Endothelial cell of umbilical vein (primary cell): ENCODE results near the gene RNF4. TPM values are rescaled to one million over a fixed set of nuclear protein-coding genes. Genes with fewer than 3 reads are reported as not detected.

Experiments
- BruUV-seq: library from RNA; stranded (reverse); fragments of 400-500 nt; replicated peaks from 2 replicates; lab custom pipeline; 2021; lab: Mats Ljungman, UMichigan
- CTCF ChIA-PET: fragments of 300-600, 350-600 bp; sonication (Branson Sonifier 250); formaldehyde crosslinking; loops from one replicate; lab custom pipeline; 2021; ENCODE audit warnings: antibody characterized with exemption, inconsistent platforms; lab: Charles Lee
- POLR2A ChIA-PET: fragments of 300-600, 350-600 bp; sonication (Branson Sonifier 250); formaldehyde crosslinking; loops from one replicate; lab custom pipeline; 2021; ENCODE audit warnings: antibody characterized with exemption, inconsistent platforms; lab: Charles Lee
- DNase-seq: peaks from one replicate; pipeline ENCODE4 v3.0.0-alpha.2; 2011; ENCODE audit warnings: low read depth, low spot score
- FAIRE-seq: peaks from 2 replicates; lab custom pipeline; 2011; peaks lifted over from hg19 to GRCh38; lab: Jason Lieb, UNC
- H2AFZ ChIP-seq: 2 replicates; pipeline ENCODE4 v1.6.0; 2012; ENCODE audit warnings: low read depth, low read length, control low read depth, inconsistent platforms
- H3K27ac ChIP-seq: 2 replicates; pipeline ENCODE4 v1.5.1; 2011; ENCODE audit warnings: low read depth, mild to moderate bottlenecking, control low read depth, low read length, moderate library complexity; ENCODE audit not compliant: insufficient read depth
- H3K27me3 ChIP-seq, 2 experiments: 2 replicates each; pipeline versions ENCODE4 v1.6.0 to v1.6.1; 2011; ENCODE audit warnings: low read length in 2 of 2, mixed read lengths in 1 of 2; ENCODE audit not compliant: control insufficient read depth in 2 of 2, insufficient read depth in 2 of 2
- H3K36me3 ChIP-seq, 2 experiments: 2 replicates in 1 of 2; 3 replicates in 1 of 2; pipeline ENCODE4 v1.5.1; 2011; ENCODE audit warnings: low read length in 2 of 2, mild to moderate bottlenecking in 1 of 2, moderate library complexity in 1 of 2; ENCODE audit not compliant: control insufficient read depth in 2 of 2, insufficient read depth in 2 of 2; ENCODE audit errors: extremely low read depth in 1 of 2
- H3K4me1 ChIP-seq: 3 replicates; pipeline ENCODE4 v1.5.1; 2011; ENCODE audit warnings: mild to moderate bottlenecking, low read length; ENCODE audit not compliant: control insufficient read depth, insufficient read depth; ENCODE audit errors: extremely low read depth
- H3K4me2 ChIP-seq: 2 replicates; pipeline ENCODE4 v1.6.1; 2011; ENCODE audit warnings: low read length, control low read depth, mixed read lengths; ENCODE audit not compliant: insufficient read depth
- H3K4me3 ChIP-seq, 3 experiments: fragments of 200-600 bp in 1 of 3; sonication (generic), shearing (Covaris generic) in 1 of 3; replicated peaks in 1 of 3; 2 replicates each; pipeline ENCODE4 v1.5.1; 2011 to 2016; ENCODE audit warnings: control low read depth in 3 of 3, low read length in 3 of 3, mild to moderate bottlenecking in 2 of 3, inconsistent platforms in 1 of 3, low read depth in 1 of 3, moderate library complexity in 1 of 3; ENCODE audit not compliant: insufficient read depth in 1 of 3
- H3K79me2 ChIP-seq: 2 replicates; pipeline ENCODE4 v1.6.0; 2012; ENCODE audit warnings: low read length, inconsistent platforms; ENCODE audit not compliant: control insufficient read depth, insufficient read depth
- H3K9ac ChIP-seq: replicated peaks from 2 replicates; pipeline ENCODE3; 2011; ENCODE audit warnings: low read length, control low read depth; ENCODE audit not compliant: insufficient read depth; ENCODE audit errors: extremely low read depth
- H3K9me1 ChIP-seq: replicated peaks from 3 replicates; pipeline ENCODE4 v1.6.0; 2011; ENCODE audit warnings: mild to moderate bottlenecking, low read length; ENCODE audit not compliant: control insufficient read depth, insufficient read depth; ENCODE audit errors: extremely low read depth
- H3K9me3 ChIP-seq: replicated peaks from 2 replicates; pipeline ENCODE4 v1.5.1; 2012; ENCODE audit warnings: low read length, inconsistent platforms; ENCODE audit not compliant: control insufficient read depth, insufficient read depth
- H4K20me1 ChIP-seq: replicated peaks from 2 replicates; pipeline ENCODE3; 2011; ENCODE audit warnings: mild to moderate bottlenecking, low read length; ENCODE audit not compliant: control insufficient read depth, insufficient read depth; ENCODE audit errors: extremely low read depth
- EZH2 ChIP-seq: IDR thresholded peaks from 2 replicates; pipeline ENCODE4 v1.6.1; 2012; ENCODE audit warnings: borderline replicate concordance, low read depth, mild to moderate bottlenecking, moderate library complexity, low read length, inconsistent platforms; ENCODE audit not compliant: severe bottlenecking
- FOS ChIP-seq: IDR thresholded peaks from 2 replicates; pipeline ENCODE4 v1.6.1; 2011; ENCODE audit warnings: mild to moderate bottlenecking, low read length, moderate library complexity, borderline replicate concordance; ENCODE audit not compliant: insufficient read depth
- GATA2 ChIP-seq: IDR thresholded peaks from 2 replicates; pipeline ENCODE4 v1.7.0; 2011; ENCODE audit warnings: low read depth, mild to moderate bottlenecking, moderate library complexity, mixed read lengths, low read length; ENCODE audit not compliant: insufficient read length, insufficient read depth
- JUN ChIP-seq: IDR thresholded peaks from 2 replicates; pipeline ENCODE4 v1.6.1; 2011; ENCODE audit warnings: borderline replicate concordance, low read depth; ENCODE audit not compliant: insufficient read length, insufficient read depth
- MYC ChIP-seq: IDR thresholded peaks from one replicate; pipeline ENCODE4 v1.6.1; 2011; ENCODE audit warnings: mild to moderate bottlenecking, low read depth, low read length
- POLR2A ChIP-seq: IDR thresholded peaks from 2 replicates; pipeline ENCODE4 v1.6.1; 2012; ENCODE audit warnings: low read depth, mild to moderate bottlenecking, control low read depth, low read length
- POLR2AphosphoS5 ChIP-seq: IDR thresholded peaks from 2 replicates; pipeline ENCODE4 v1.6.1; 2012; ENCODE audit warnings: low read depth, mild to moderate bottlenecking, control low read depth, low read length, moderate library complexity; ENCODE audit not compliant: insufficient read depth
- dilution Hi-C: fragments of 300-500 bp; cut with MboI; formaldehyde crosslinking; loops from one replicate; pipeline ENCODE4 v1.15.0; 2019; ENCODE audit warnings: low sequenced_read_pairs; ENCODE audit not compliant: extremely low pct_ligation_motif_present
- intact Hi-C: fragments of 100-400 bp; cut with micrococcal nuclease; formaldehyde crosslinking; loops from one replicate; pipeline ENCODE4 v1.10.0; 2022
- polyA plus RNA-seq, 4 experiments: library from polyadenylated mRNA; depleted of rRNA in 3 of 4; stranded (reverse) in 3 of 4; unstranded in 1 of 4; fragments of >200 nt; gene quantifications; 2 replicates each; pipeline versions ENCODE4 v1.2.1 to v1.2.3, GENCODE V29; 2011 to 2012; ENCODE audit warnings: missing spikeins in 1 of 4
- total RNA-seq: library from RNA; stranded (reverse); gene quantifications from 2 replicates; pipeline ENCODE4 v1.2.3, GENCODE V29; 2021
- TF ChIP-seq, protein P1 (sequence below), 2 donors: IDR thresholded peaks; 1 replicate in 1 of 2; 2 replicates in 1 of 2; pipeline ENCODE4 v1.5.1; 2011; ENCODE audit warnings: low read length in 2 of 2, mild to moderate bottlenecking in 2 of 2, moderate library complexity in 2 of 2, control low read depth in 1 of 2, inconsistent platforms in 1 of 2, low read depth in 1 of 2; ENCODE audit not compliant: insufficient read depth in 1 of 2; ENCODE audit errors: extremely low read depth in 1 of 2
- TF ChIP-seq, protein P2 (sequence below): IDR thresholded peaks from 2 replicates; pipeline ENCODE4 v1.6.1; 2011; ENCODE audit not compliant: insufficient read depth, insufficient read length

RNF4 gene
- total and polyA plus RNA-seq, 2 donors (not counting 3 experiments of a cell fraction or from before 2014, with no cell fraction given) = 64.3 to 71.4 TPM

DNA sequence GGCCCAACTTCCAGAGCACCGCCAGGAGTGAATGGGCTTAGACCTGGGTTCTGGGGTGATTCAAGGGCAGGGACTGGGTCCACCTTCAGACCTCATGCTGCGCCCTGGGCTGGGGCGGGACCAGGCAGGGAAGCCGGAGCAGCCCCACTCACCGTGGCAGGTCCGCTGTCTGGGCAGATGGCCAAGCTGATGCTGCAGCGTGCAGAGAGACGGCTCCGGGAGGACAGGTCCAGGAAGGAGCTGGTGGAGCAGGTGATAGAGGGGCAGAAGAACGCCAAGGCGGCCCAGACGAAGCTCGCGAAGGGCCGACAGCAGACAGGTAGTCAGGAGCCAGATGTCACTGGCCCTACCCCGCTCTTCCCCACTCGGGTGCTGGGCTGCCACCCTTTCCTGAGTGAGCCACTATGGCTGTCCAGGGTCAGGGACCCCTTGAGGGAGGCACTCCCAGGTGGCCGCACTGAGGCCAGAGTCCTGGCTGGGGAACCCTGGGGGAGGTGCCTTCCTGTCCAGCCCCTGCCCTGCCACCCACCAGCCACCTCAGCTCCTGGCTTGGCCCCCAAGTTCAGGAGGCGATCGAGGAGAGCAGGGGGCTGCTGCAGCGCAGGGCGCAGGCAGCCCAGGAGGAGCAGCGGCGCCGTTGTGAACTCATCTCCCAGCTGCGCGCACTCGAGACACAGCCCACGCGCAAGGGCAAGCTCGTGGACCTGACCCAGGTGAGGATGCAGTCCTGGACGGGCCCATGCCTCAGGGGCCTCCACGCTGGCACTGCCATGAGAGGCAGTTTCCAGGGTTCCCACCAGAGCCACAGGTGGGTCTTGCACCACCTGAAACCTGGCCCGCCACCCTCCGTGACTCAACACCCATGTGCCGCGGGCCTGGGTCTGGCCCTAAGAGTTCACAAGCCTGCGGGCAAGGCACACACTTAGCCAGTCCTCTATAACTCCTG lies 10.1 kb upstream of the RNF4 start:
- Histone ChIP-seq H3K79me2 (no peaks in the 10 kb centered on the region), H2AFZ (no peak overlapping the region), H3K27ac (no peak overlapping the region), H4K20me1 (no peaks in the 10 kb centered on the region), H3K36me3 (no peaks in the 10 kb centered on the region), H3K27me3 (no peaks in the 10 kb centered on the region), H3K9ac (no peak overlapping the region), H3K9me3 (no peaks in the 10 kb centered on the region), H3K4me3 (no peak overlapping the region), H3K9me1 (no peaks in the 10 kb centered on the region), H3K4me1 (peaks cover 7% of the 10 kb centered on the region), H3K4me2 (no peak overlapping the region)
- TF ChIP-seq FOS = no peak
- TF ChIP-seq, protein P1, sequence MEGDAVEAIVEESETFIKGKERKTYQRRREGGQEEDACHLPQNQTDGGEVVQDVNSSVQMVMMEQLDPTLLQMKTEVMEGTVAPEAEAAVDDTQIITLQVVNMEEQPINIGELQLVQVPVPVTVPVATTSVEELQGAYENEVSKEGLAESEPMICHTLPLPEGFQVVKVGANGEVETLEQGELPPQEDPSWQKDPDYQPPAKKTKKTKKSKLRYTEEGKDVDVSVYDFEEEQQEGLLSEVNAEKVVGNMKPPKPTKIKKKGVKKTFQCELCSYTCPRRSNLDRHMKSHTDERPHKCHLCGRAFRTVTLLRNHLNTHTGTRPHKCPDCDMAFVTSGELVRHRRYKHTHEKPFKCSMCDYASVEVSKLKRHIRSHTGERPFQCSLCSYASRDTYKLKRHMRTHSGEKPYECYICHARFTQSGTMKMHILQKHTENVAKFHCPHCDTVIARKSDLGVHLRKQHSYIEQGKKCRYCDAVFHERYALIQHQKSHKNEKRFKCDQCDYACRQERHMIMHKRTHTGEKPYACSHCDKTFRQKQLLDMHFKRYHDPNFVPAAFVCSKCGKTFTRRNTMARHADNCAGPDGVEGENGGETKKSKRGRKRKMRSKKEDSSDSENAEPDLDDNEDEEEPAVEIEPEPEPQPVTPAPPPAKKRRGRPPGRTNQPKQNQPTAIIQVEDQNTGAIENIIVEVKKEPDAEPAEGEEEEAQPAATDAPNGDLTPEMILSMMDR (IDR thresholded peaks at IDR 0.05; ENCODE audit: extremely low read depth in 1 of 2, insufficient read depth in 1 of 2, low read depth in 1 of 2, low read length in 2 of 2) = no peak
- no peak for TF ChIP-seq JUN
- no peak for TF ChIP-seq MYC
- no peak for TF ChIP-seq EZH2
- no peak for TF ChIP-seq POLR2AphosphoS5
- TF ChIP-seq, protein P2, sequence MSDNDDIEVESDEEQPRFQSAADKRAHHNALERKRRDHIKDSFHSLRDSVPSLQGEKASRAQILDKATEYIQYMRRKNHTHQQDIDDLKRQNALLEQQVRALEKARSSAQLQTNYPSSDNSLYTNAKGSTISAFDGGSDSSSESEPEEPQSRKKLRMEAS = no peak
- TF ChIP-seq GATA2 = no peak
- TF ChIP-seq POLR2A = no peak
- DNase-seq (no peak), FAIRE-seq (no peak)
- POLR2A ChIA-PET = no interaction called here
- intact Hi-C loops (no loop called here), dilution Hi-C loops (no loop called here)
- no TSS peak for BruUV-seq
- CTCF ChIA-PET = interaction anchor here (2.5 kb wide), 1 partner anchor 239 kb away, joined by 11 read pairs; no protein-coding TSS in a partner anchor
